BE2C (cell line): ENCODE results near the gene ERICH6.

ENCODE experiments used
- DNase-seq: peaks from one replicate; pipeline ENCODE4 v3.0.0-alpha.2; 2020
- H3K27me3 ChIP-seq: fragments of 250-450 bp; sonication (Bioruptor Pico); 2 replicates; pipeline ENCODE4 v1.5.1; 2020; ENCODE audit warnings: mild to moderate bottlenecking
- H3K36me3 ChIP-seq: fragments of 250-450 bp; sonication (Bioruptor Pico); 2 replicates; pipeline ENCODE4 v1.5.1; 2020; ENCODE audit warnings: mild to moderate bottlenecking
- H3K4me1 ChIP-seq: fragments of 250-450 bp; sonication (Bioruptor Pico); 2 replicates; pipeline ENCODE4 v1.5.1; 2020
- H3K4me3 ChIP-seq: 2 replicates; pipeline ENCODE4 v1.5.1; 2011; ENCODE audit warnings: low read depth, low read length
- H3K9me3 ChIP-seq: fragments of 250-450 bp; sonication (Bioruptor Pico); 2 replicates; pipeline ENCODE4 v1.5.1; 2020
- CTCF ChIP-seq: IDR thresholded peaks from 2 replicates; pipeline ENCODE4 v1.5.1; 2012; ENCODE audit warnings: mild to moderate bottlenecking, low read depth, low read length

The ERICH6 gene

DNA sequence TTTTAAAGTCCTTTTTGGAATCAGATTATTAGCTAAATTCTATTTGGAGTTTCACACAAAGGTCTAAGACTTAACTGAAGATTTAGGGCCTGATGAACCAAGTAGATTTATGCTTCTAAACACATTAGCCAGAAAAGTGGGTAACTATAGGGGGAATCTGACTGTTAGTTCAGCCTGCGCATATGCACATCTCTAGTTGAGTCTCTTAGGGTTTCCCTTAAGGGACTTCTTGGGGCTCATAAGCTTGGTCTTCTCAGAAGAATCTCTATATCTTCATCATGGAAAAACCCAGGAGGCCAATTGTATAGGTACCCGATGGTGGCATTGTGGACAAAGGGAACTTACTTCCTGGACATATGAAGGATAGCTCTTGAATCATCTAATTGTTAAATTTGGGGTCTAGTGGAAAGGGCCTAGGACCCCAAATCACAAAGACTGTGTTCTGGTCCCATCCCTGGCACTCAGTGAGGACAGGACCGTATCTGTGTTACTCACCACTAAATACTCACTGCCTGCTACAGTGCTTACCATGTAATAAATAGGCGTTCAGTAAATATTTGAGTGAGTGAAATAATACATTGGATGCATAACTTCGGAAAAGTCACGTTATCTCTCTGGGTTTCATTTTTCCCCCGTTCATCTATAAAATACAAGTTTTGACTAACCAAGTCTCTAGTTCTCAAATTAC is 83.6 kb downstream of the ERICH6 start:
- no peak for TF ChIP-seq CTCF
- DNase-seq = no peak
- peaks cover 7% of the 10 kb centered on the region for H3K36me3 ChIP-seq

GRCh38 chr3:150613709-150614480 is 89.8 kb downstream of the ERICH6 start:
- H3K4me1 ChIP-seq = peaks cover 9% of the 10 kb centered on the region; the same call in 1 of the 2 replicates
- H3K4me3 ChIP-seq = no peak overlapping the region
- DNase-seq = no peak
- H3K9me3 ChIP-seq = no peaks in the 10 kb centered on the region
- peaks cover 15% of the 10 kb centered on the region for H3K36me3 ChIP-seq
- H3K27me3 ChIP-seq = no peaks in the 10 kb centered on the region
- no peak for TF ChIP-seq CTCF

More for the DNA sequence above, 83.6 kb downstream of the ERICH6 start:
- no peaks in the 10 kb centered on the region for H3K9me3 ChIP-seq
- no peak overlapping the region for H3K4me3 ChIP-seq
- H3K4me1 ChIP-seq = no peaks in the 10 kb centered on the region
- H3K27me3 ChIP-seq = no peaks in the 10 kb centered on the region

GRCh38 chr3:150613034-150613433 is 90.7 kb downstream of the ERICH6 start:
- no peak overlapping the region for H3K4me3 ChIP-seq
- TF ChIP-seq CTCF = no peak
- peaks cover 11% of the 10 kb centered on the region for H3K36me3 ChIP-seq
- no peaks in the 10 kb centered on the region for H3K9me3 ChIP-seq
- H3K4me1 ChIP-seq = peaks cover 9% of the 10 kb centered on the region; the same call in 1 of the 2 replicates
- no peaks in the 10 kb centered on the region for H3K27me3 ChIP-seq
- DNase-seq = no peak

DNA sequence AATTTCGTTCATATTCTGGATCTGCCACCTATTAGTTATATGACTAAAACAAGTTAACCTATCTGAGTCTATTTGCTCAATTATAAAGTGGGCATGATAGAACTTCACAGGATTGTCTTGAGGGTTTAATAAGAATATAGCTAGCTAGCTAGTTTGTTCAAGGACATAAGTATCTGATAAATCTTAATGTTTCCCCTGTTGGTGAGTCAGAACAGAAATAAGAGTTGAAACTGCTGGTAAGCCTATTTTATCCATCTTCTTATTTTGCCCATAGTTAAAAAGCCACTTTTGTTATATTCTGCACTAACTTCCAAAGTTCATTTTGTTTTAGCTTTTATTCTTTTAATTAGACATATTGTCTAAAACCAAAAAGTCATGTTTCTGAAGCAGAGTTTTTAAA is 91.2 kb downstream of the ERICH6 start:
- DNase-seq = no peak
- no peak overlapping the region for H3K4me3 ChIP-seq
- H3K9me3 ChIP-seq = no peaks in the 10 kb centered on the region
- peaks cover 9% of the 10 kb centered on the region; the same call in 1 of the 2 replicates for H3K4me1 ChIP-seq
- no peaks in the 10 kb centered on the region for H3K27me3 ChIP-seq
- H3K36me3 ChIP-seq = peaks cover 11% of the 10 kb centered on the region
- TF ChIP-seq CTCF = no peak

DNA sequence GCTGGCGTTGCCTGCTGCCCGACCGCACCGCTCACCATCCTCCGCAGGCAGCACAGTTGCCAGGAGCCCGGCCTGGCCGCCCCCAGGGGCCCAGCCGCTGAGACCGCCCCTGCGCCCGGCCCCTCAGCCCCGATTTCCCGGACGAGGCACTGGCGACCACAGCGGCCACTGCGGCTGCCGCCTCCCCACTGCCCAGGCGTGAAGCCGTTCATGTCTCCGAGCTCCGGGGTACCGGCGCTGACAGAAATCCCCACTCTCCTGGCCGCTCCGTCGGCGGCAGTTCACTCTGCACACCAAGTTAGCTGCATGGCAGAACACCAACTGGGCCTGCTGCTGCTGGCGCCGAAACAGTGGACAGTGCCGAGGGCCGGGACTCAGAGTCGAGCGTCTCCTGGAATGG is 92.1 kb downstream of the ERICH6 start:
- no peak for DNase-seq
- Histone ChIP-seq H3K9me3 (no peaks in the 10 kb centered on the region), H3K36me3 (peaks cover 11% of the 10 kb centered on the region), H3K4me1 (peaks cover 9% of the 10 kb centered on the region; the same call in 1 of the 2 replicates), H3K4me3 (no peak overlapping the region), H3K27me3 (no peaks in the 10 kb centered on the region)
- TF ChIP-seq CTCF = no peak

- no peak overlapping the region for H3K4me3 ChIP-seq
- H3K36me3 ChIP-seq = peaks cover 17% of the 10 kb centered on the region
- H3K4me1 ChIP-seq = peaks cover 9% of the 10 kb centered on the region; the same call in 1 of the 2 replicates
- H3K9me3 ChIP-seq = no peaks in the 10 kb centered on the region
- no peak for TF ChIP-seq CTCF
- H3K27me3 ChIP-seq = no peaks in the 10 kb centered on the region
- DNase-seq = no peak
Measured at GRCh38 chr3:150610785-150611184, 92.9 kb downstream of the ERICH6 start.
